Astrocyte (in vitro differentiated cells and primary cell): ENCODE measurements around the gene HAUS3. TPM values are rescaled to one million over a fixed set of nuclear protein-coding genes. Genes with fewer than 3 reads are reported as not detected.

ENCODE experiments used
- DNase-seq: peaks from one replicate; pipeline ENCODE4 v3.0.0-alpha.2; 2010; ENCODE audit warnings: low read depth
- FAIRE-seq: peaks from 2 replicates; lab custom pipeline; 2011; peaks lifted over from hg19 to GRCh38; lab: Jason Lieb, UNC
- H2AFZ ChIP-seq: 2 replicates; pipeline ENCODE4 v1.6.0; 2012; ENCODE audit warnings: low read depth, low read length, inconsistent platforms
- H3K27ac ChIP-seq: 2 replicates; pipeline ENCODE4 v1.5.1; 2011; ENCODE audit warnings: low read depth, low read length, inconsistent platforms
- H3K27me3 ChIP-seq: 2 replicates; pipeline ENCODE4 v1.6.0; 2011; ENCODE audit warnings: low read length, inconsistent platforms; ENCODE audit not compliant: insufficient read depth
- H3K36me3 ChIP-seq: 2 replicates; pipeline ENCODE4 v1.5.1; 2011; ENCODE audit warnings: low read length, inconsistent platforms; ENCODE audit not compliant: insufficient read depth
- H3K4me1 ChIP-seq: 2 replicates; pipeline ENCODE4 v1.5.1; 2011; ENCODE audit warnings: low read length, inconsistent platforms; ENCODE audit not compliant: insufficient read depth
- H3K4me2 ChIP-seq: 2 replicates; pipeline ENCODE4 v1.6.0; 2012; ENCODE audit warnings: low read length, inconsistent platforms
- H3K4me3 ChIP-seq: 2 replicates; pipeline ENCODE4 v1.5.1; 2011; ENCODE audit warnings: low read depth, mild to moderate bottlenecking, low read length, inconsistent platforms; ENCODE audit not compliant: insufficient read depth
- H3K79me2 ChIP-seq: 2 replicates; pipeline ENCODE4 v1.6.0; 2012; ENCODE audit warnings: mild to moderate bottlenecking, low read length, inconsistent platforms; ENCODE audit not compliant: insufficient read depth
- H3K9ac ChIP-seq: 2 replicates; pipeline ENCODE4 v1.6.0; 2012; ENCODE audit warnings: mild to moderate bottlenecking, low read length, inconsistent platforms
- H3K9me3 ChIP-seq: 2 replicates; pipeline ENCODE4 v1.5.1; 2012; ENCODE audit warnings: low read depth, mild to moderate bottlenecking, low read length, inconsistent platforms; ENCODE audit not compliant: insufficient read depth
- H4K20me1 ChIP-seq: 2 replicates; pipeline ENCODE4 v1.6.0; 2012; ENCODE audit warnings: low read length, inconsistent platforms; ENCODE audit not compliant: insufficient read depth
- H3K27ac Mint-ChIP-seq: one replicate; pipeline ENCODE4 v1.8.0; 2021; ENCODE audit warnings: mild to moderate bottlenecking, mixed read lengths; ENCODE audit not compliant: unreplicated experiment
- H3K27me3 Mint-ChIP-seq: one replicate; pipeline ENCODE4 v1.8.0; 2021; ENCODE audit warnings: low read depth, mixed read lengths; ENCODE audit not compliant: unreplicated experiment
- H3K36me3 Mint-ChIP-seq: one replicate; pipeline ENCODE4 v1.8.0; 2021; ENCODE audit warnings: low read depth, mixed read lengths; ENCODE audit not compliant: unreplicated experiment
- H3K4me1 Mint-ChIP-seq: one replicate; pipeline ENCODE4 v1.8.0; 2021; ENCODE audit warnings: low read depth, mixed read lengths; ENCODE audit not compliant: unreplicated experiment
- H3K4me3 Mint-ChIP-seq: one replicate; pipeline ENCODE4 v1.8.0; 2021; ENCODE audit warnings: mild to moderate bottlenecking, moderate library complexity, mixed read lengths; ENCODE audit not compliant: unreplicated experiment
- H3K9me3 Mint-ChIP-seq: one replicate; pipeline ENCODE4 v1.8.0; 2021; ENCODE audit warnings: mild to moderate bottlenecking, mixed read lengths; ENCODE audit not compliant: unreplicated experiment
- CTCF ChIP-seq: IDR thresholded peaks from 2 replicates; pipeline ENCODE4 v1.5.1; 2011; ENCODE audit warnings: low read depth, mild to moderate bottlenecking, inconsistent platforms, low read length, moderate library complexity; ENCODE audit not compliant: insufficient read depth
- EZH2 ChIP-seq: IDR thresholded peaks from 2 replicates; pipeline ENCODE4 v1.6.1; 2012; ENCODE audit warnings: mild to moderate bottlenecking, low read length, inconsistent platforms; ENCODE audit not compliant: insufficient read depth
- total RNA-seq: library from RNA; stranded (reverse); gene quantifications from 2 replicates; pipeline ENCODE4 v1.2.1, GENCODE V29; 2021

HAUS3 gene
- total RNA-seq, 1 donor from 2014 or later: 10.7 TPM

GRCh38 chr4:2289311-2289954 is 47.5 kb upstream of the HAUS3 start:
- H3K36me3 ChIP-seq: no peaks in the 10 kb centered on the region
- DNase-seq (no peak), FAIRE-seq (no peak)
- Mint-ChIP-seq H3K27me3 (peaks cover 30% of the 10 kb centered on the region), H3K4me3 (no peak overlapping the region), H3K27ac (no peak overlapping the region), H3K9me3 (peaks cover 2% of the 10 kb centered on the region), H3K4me1 (peaks cover 5% of the 10 kb centered on the region), H3K36me3 (no peaks in the 10 kb centered on the region)
- no peaks in the 10 kb centered on the region for H3K9me3 ChIP-seq
- H3K27me3 ChIP-seq: no peaks in the 10 kb centered on the region
- H3K4me3 ChIP-seq: no peak overlapping the region
- H3K27ac ChIP-seq: no peak overlapping the region
- H4K20me1 ChIP-seq: no peaks in the 10 kb centered on the region
- H3K79me2 ChIP-seq: no peaks in the 10 kb centered on the region
- H3K9ac ChIP-seq: no peak overlapping the region
- no peak overlapping the region for H2AFZ ChIP-seq
- no peak overlapping the region for H3K4me2 ChIP-seq
- peaks cover 11% of the 10 kb centered on the region for H3K4me1 ChIP-seq
- TF ChIP-seq EZH2: no peak
- TF ChIP-seq CTCF: no peak

- Mint-ChIP-seq H3K27me3 (peaks cover 29% of the 10 kb centered on the region), H3K27ac (no peak overlapping the region), H3K36me3 (no peaks in the 10 kb centered on the region), H3K9me3 (peaks cover 2% of the 10 kb centered on the region), H3K4me3 (no peak overlapping the region), H3K4me1 (peaks cover 5% of the 10 kb centered on the region)
- Histone ChIP-seq H3K79me2 (no peaks in the 10 kb centered on the region), H3K9ac (no peak overlapping the region), H3K27ac (no peak overlapping the region), H4K20me1 (no peaks in the 10 kb centered on the region), H3K36me3 (no peaks in the 10 kb centered on the region), H3K4me1 (peaks cover 11% of the 10 kb centered on the region), H3K4me2 (no peak overlapping the region), H2AFZ (no peak overlapping the region), H3K4me3 (no peak overlapping the region), H3K9me3 (no peaks in the 10 kb centered on the region), H3K27me3 (no peaks in the 10 kb centered on the region)
- no peak for FAIRE-seq
- DNase-seq: no peak
- TF ChIP-seq EZH2 (no peak), CTCF (no peak)
Measured at GRCh38 chr4:2288051-2288541, 46.2 kb upstream of the HAUS3 start.

GRCh38 chr4:2287594-2287915 is 45.6 kb upstream of the HAUS3 start:
- no peak overlapping the region for H3K27ac ChIP-seq
- H3K4me1 ChIP-seq: peaks cover 11% of the 10 kb centered on the region
- H4K20me1 ChIP-seq: no peaks in the 10 kb centered on the region
- no peak overlapping the region for H3K4me2 ChIP-seq
- Mint-ChIP-seq H3K27ac (no peak overlapping the region), H3K27me3 (peaks cover 23% of the 10 kb centered on the region), H3K4me1 (peaks cover 5% of the 10 kb centered on the region), H3K4me3 (no peak overlapping the region), H3K9me3 (peaks cover under 1% of the 10 kb centered on the region), H3K36me3 (no peaks in the 10 kb centered on the region)
- H3K9me3 ChIP-seq: no peaks in the 10 kb centered on the region
- H3K4me3 ChIP-seq: no peak overlapping the region
- peak overlapping the region; percentile 11 for H2AFZ ChIP-seq
- DNase-seq: no peak
- no peaks in the 10 kb centered on the region for H3K36me3 ChIP-seq
- no peak for FAIRE-seq
- H3K79me2 ChIP-seq: no peaks in the 10 kb centered on the region
- TF ChIP-seq CTCF (no peak), EZH2 (no peak)
- no peaks in the 10 kb centered on the region for H3K27me3 ChIP-seq
- H3K9ac ChIP-seq: no peak overlapping the region
